ENCODE measurements around the gene SULT1E1. TPM values are rescaled to one million over a fixed set of nuclear protein-coding genes. Genes with fewer than 3 reads are reported as not detected.

Gene SULT1E1
- total and polyA plus RNA-seq, 2 experiments from 2014 or later: not detected

GRCh38 chr4:69811166-69811565, 48.8 kb downstream of the SULT1E1 start:
- H3K36me3 ChIP-seq (ENCODE audit: insufficient read depth): no peaks in the 10 kb centered on the region
- H3K4me1 Mint-ChIP-seq: peaks cover 3% of the 10 kb centered on the region
- no peak overlapping the region for H3K27ac ChIP-seq (ENCODE audit: low read depth)
- no peaks in the 10 kb centered on the region; the same call in 1 of the 3 replicates for H3K36me3 Mint-ChIP-seq (ENCODE audit: low read depth)
- H3K4me1 ChIP-seq (ENCODE audit: insufficient read depth): peaks cover 5% of the 10 kb centered on the region; the same call in 1 of the 2 replicates
- H4K20me1 ChIP-seq (replicated peaks; ENCODE audit: insufficient read depth): no peaks in the 10 kb centered on the region
- peaks cover 4% of the 10 kb centered on the region; the same call in 2 of the 3 replicates for H3K9me3 Mint-ChIP-seq
- no peaks in the 10 kb centered on the region for H3F3A ChIP-seq (replicated peaks; ENCODE audit: low read depth)
- ATAC-seq: no peak
- H3K4me3 Mint-ChIP-seq: no peak overlapping the region
- no peak for DNase-seq (ENCODE audit: low spot score)
- H3K4me2 ChIP-seq: no peak overlapping the region
- no peaks in the 10 kb centered on the region for H3K9me2 ChIP-seq (ENCODE audit: insufficient read depth)
- no peak for TF ChIP-seq EZH2 (IDR thresholded peaks at IDR 0.05; ENCODE audit: low read depth, unreplicated experiment)
- TF ChIP-seq ZNF462 (CRISPR knock-in tag; IDR thresholded peaks at IDR 0.05): no peak
- TF ChIP-seq NANOG (IDR thresholded peaks at IDR 0.05; ENCODE audit: borderline replicate concordance): no peak
- TF ChIP-seq STAT1 (IDR thresholded peaks at IDR 0.05; ENCODE audit: unreplicated experiment): no peak
- no peak for TF ChIP-seq REST (IDR thresholded peaks at IDR 0.05; ENCODE audit: unreplicated experiment)
- TF ChIP-seq EZH2phosphoT487 (IDR thresholded peaks at IDR 0.05; ENCODE audit: unreplicated experiment): no peak
- TF ChIP-seq ZNF114 (CRISPR knock-in tag; IDR thresholded peaks at IDR 0.05): no peak
- no peak for TF ChIP-seq CREB1 (CRISPR knock-in tag; IDR thresholded peaks at IDR 0.05; ENCODE audit: low read depth)
- no peak for TF ChIP-seq JUNB (IDR thresholded peaks at IDR 0.05; ENCODE audit: unreplicated experiment)
- TF ChIP-seq POLR2AphosphoS5 (IDR thresholded peaks at IDR 0.05; ENCODE audit: low read depth): no peak
- TF ChIP-seq ETS1 (IDR thresholded peaks at IDR 0.05): no peak
- no peak for TF ChIP-seq CTCF (conservative IDR thresholded peaks at IDR 0.05; ENCODE audit: low read depth in 2 of 2)
- TF ChIP-seq ZNF331 (CRISPR knock-in tag; IDR thresholded peaks at IDR 0.05; ENCODE audit: low read depth): no peak
- no peaks in the 10 kb centered on the region for H3K27me3 ChIP-seq (ENCODE audit: insufficient read depth)
- no peak overlapping the region for H3K4me3 ChIP-seq
- no peak overlapping the region for H3K27ac Mint-ChIP-seq
- H2AFZ ChIP-seq: no peak overlapping the region
- H3K27me3 Mint-ChIP-seq (ENCODE audit: insufficient read depth, low read depth, poor library complexity): no peaks in the 10 kb centered on the region
- H3K79me2 ChIP-seq (replicated peaks; ENCODE audit: insufficient read depth): no peaks in the 10 kb centered on the region

Data from GM23338 (cell line).